ENCODE results near the gene SNIP1.
A peak's percentile ranks its signal among the peaks of the same experiment; 100 is the strongest.
"Not testable (repeated sequence)": the region's sequence is repeated elsewhere in the genome, so short reads cannot be mapped to it uniquely, and the experiment has no call there.

Gene SNIP1

DNA sequence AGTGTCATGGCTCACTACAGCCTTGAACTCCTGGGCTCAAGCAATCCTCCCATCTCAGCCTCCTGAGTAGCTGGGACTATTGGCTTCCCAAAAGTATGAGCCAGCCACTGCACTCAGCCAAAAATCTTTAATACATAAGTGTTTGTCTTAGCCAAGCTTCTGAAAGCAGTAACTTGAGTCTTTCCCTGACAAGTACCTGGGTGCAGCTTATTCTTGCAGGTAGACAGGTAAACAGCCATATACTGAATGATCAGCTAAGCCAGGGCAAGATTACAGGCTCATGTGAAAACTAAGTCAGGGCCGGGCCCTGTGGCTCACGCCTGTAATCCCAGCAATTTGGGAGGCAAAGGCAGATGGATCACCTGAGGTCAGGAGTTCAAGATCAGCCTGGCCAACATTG is 47.4 kb downstream of the SNIP1 start:
- no peak for DNase-seq

- not testable (repeated sequence) for DNase-seq
Measured at GRCh38 chr1:37502791-37503190, 51.3 kb downstream of the SNIP1 start.

DNA sequence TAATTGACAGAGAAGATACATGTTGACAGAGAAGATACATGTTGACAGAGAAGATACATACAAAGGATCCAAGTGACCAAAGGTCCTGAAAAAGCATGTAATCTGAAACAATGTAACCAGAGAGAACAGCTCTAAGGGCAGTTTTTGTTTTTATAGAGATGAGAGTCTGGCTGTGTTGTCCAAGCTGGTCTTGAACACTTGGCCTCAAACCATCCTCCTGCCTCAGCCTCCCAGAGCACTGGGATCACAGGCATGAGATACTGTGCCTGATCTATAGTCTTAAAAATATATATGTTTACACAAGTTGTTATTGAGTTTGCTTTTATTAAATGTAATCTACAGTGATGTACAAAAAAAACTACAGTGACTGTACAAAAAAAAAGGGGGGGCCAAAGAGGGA is 52.0 kb downstream of the SNIP1 start:
- no peak for DNase-seq

- DNase-seq = no peak
Measured at GRCh38 chr1:37501661-37502060, 52.4 kb downstream of the SNIP1 start.

DNA sequence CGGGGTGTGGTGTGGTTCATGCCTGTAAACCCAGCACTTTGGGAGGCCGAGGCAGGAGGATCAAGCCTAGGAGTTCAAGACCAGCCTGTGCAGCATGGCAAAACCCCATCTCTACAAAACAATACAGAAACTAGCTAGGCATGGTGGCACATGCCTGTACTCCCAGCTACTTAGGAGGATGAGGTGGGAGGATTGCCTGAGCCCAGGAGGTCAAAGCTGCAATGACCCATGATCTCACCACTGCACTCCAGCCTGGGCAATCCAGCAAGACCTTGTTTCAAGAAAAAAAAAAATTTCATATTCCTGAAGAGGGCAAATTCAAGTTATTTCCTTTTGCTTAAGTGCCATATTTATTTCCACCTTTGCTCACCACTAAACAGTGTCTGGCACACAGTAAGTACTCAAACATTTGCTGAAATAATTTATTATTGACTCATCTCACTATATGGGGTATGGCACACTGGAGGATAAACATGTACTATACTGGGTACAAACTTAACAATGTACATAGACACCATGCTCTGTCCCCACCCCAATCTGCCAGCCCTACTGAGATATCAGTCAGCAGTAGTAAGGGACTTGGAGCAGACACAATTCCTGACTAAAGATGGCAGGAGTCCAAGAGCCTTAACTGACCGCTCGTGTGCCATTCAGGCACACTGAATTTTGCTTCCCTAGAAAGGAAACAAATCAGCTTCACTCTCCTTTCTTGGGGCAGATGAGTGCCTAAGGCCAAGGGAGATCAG is 55.0 kb downstream of the SNIP1 start:
- no peak for DNase-seq

DNA sequence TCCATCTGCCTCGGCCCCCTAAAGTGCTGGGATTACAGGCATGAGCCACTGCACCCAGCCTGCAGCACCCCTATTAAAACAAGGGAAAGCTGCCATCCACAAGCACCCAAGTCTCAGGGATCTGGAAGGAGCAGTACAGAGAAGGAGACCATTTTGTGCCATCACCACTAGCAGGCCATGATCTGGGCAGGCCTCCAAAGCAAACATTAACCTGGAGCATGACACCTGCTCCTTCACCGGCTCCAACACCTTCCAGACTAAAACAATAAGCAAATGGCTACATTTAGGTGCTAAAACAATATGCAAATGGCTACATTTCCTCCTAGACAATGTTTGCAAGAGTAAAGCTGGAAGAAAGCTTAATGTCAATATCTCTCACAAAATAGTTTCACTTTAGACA is 56.3 kb downstream of the SNIP1 start:
- no peak for DNase-seq

GRCh38 chr1:37495875-37496274 is 58.2 kb downstream of the SNIP1 start:
- DNase-seq = no peak

- DNase-seq = no peak
Measured at GRCh38 chr1:37493336-37494098, 60.6 kb downstream of the SNIP1 start.

DNA sequence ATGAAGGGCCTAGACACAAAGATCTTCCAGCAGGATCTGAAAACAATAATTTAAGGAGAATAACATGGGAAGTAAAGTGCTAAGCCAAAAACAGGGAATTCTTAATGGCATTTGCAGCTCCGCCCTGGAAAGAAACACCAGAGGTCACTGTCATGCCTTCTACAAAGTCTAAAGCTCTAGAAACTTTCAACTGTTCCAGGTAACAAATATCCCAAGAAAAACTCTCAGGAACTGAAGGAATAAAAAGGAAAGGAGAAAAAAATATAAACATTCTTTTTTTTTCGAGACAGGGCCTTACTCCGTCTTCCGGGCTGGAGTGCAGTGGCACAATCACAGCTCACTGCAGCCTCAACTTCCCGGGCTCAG is 66.5 kb downstream of the SNIP1 start:
- no peak for DNase-seq

- peak; percentile 50 for DNase-seq
Measured at GRCh38 chr1:37486680-37487618, 67.1 kb downstream of the SNIP1 start.

GRCh38 chr1:37485902-37486679 is 68.0 kb downstream of the SNIP1 start:
- DNase-seq = no peak
